Muscle layer of colon (tissue), 2 donors: ENCODE measurements around the gene MFSD2B.

Experiments used
- H3K27ac ChIP-seq: one replicate; pipeline ENCODE4 v1.7.0; 2013; ENCODE audit warnings: low read depth, mild to moderate bottlenecking, low read length, moderate library complexity
- H3K27me3 ChIP-seq, 2 donors: one replicate each; pipeline ENCODE4 v1.7.0; 2013; ENCODE audit warnings: low read length in 2 of 2, mild to moderate bottlenecking in 2 of 2; ENCODE audit not compliant: insufficient read depth in 2 of 2, control insufficient read depth in 1 of 2
- H3K36me3 ChIP-seq: one replicate; pipeline ENCODE4 v1.7.0; 2013; ENCODE audit warnings: mild to moderate bottlenecking, low read length; ENCODE audit not compliant: insufficient read depth
- H3K4me1 ChIP-seq: one replicate; pipeline ENCODE4 v1.7.0; 2013; ENCODE audit warnings: mild to moderate bottlenecking, low read length; ENCODE audit not compliant: insufficient read depth
- H3K4me3 ChIP-seq, 2 donors: one replicate each; pipeline ENCODE4 v1.7.0; 2013; ENCODE audit warnings: low read length in 2 of 2, low read depth in 1 of 2, mild to moderate bottlenecking in 1 of 2, moderate library complexity in 1 of 2
- H3K9ac ChIP-seq: one replicate; pipeline ENCODE4 v1.7.0; 2013; ENCODE audit warnings: low read length
- H3K9me3 ChIP-seq: one replicate; pipeline ENCODE4 v1.7.0; 2013; ENCODE audit warnings: mild to moderate bottlenecking, low read length
- donor health status: abdominal sarcoma.
- donor health status: Adenocarcinoma of cecum.

MFSD2B gene, protein sequence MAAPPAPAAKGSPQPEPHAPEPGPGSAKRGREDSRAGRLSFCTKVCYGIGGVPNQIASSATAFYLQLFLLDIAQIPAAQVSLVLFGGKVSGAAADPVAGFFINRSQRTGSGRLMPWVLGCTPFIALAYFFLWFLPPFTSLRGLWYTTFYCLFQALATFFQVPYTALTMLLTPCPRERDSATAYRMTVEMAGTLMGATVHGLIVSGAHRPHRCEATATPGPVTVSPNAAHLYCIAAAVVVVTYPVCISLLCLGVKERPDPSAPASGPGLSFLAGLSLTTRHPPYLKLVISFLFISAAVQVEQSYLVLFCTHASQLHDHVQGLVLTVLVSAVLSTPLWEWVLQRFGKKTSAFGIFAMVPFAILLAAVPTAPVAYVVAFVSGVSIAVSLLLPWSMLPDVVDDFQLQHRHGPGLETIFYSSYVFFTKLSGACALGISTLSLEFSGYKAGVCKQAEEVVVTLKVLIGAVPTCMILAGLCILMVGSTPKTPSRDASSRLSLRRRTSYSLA

DNA sequence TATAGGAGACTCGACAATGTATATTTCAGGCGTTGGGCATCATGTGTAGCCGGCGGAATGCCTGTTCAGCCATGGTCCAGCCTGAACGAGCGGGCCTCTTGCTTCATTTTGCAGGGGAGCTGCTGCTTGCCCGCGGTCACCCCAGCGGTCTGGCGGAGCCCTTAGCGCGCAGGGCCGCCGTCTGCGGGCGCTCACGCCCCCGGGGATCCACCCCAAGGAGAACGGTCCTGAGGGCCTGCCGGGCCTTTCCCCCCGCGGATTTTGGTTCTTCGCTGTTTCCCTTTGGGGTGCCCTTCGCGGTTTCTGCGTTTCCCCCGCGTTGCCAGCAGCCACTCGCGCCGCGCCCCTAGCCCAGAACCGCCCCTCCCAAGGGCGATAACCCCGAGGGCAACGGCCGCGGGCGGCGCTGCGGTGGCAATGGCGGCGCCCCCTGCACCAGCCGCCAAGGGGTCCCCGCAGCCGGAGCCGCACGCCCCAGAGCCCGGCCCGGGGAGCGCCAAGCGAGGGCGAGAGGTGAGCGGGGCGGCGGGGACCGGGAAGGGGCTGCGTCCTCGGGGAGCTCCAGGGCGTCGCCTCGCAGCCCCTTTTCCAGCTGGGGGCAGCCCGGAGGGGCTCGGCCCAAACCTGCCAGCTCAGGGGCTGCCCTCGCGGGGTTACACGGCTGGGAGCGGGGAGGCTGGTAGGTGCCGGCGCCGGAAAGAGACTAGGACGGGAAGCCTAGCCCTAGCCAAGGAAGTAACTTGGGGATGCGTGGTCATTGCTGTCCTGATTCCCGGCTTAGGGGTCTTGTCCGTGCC is at the start of gene MFSD2B:
TSS of gene MFSD2B (plus strand) at position 406 of the 797 bp plus-strand sequence. CDS start at position 418, 12 bp downstream.
- no peak within 1 kb of the TSS for H3K9ac ChIP-seq

DNA sequence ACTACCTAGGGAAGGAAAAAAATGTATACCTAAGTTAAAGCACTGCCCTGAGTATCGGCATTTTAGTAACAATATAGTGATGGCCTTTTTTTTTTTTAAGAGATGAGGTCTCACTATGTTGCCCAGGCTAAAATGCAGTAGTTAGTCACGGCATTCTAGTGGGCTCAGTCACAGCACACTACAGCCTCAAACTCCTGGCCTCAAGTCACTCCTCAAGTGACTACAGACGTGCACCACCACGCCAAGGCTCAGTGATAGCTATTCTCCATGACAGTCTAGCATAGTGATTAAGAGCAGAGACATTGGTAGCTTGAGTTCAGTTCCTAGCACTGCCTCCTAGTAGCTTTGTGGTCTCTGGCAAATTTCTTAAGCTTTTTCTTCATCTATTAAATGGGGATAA is 42.0 kb upstream of the MFSD2B start:
- Histone ChIP-seq H3K4me3 (no peak overlapping the region), H3K27ac (no peak overlapping the region), H3K27me3 (no peaks in the 10 kb centered on the region), H3K9ac (no peak overlapping the region), H3K36me3 (no peaks in the 10 kb centered on the region), H3K9me3 (no peaks in the 10 kb centered on the region), H3K4me1 (no peaks in the 10 kb centered on the region)

More for the DNA sequence above, at the start of gene MFSD2B:
- Histone ChIP-seq H3K9me3 (no peaks in the 10 kb centered on the region), H3K27ac (no peak within 1 kb of the TSS), H3K4me3 (peak within 1 kb of the TSS; percentile 18 to 45), H3K4me1 (peaks cover 6% of the 10 kb centered on the region), H3K36me3 (no peaks in the 10 kb centered on the region), H3K27me3 (peaks cover 16 to 24% of the 10 kb centered on the region in 2 donors)

DNA sequence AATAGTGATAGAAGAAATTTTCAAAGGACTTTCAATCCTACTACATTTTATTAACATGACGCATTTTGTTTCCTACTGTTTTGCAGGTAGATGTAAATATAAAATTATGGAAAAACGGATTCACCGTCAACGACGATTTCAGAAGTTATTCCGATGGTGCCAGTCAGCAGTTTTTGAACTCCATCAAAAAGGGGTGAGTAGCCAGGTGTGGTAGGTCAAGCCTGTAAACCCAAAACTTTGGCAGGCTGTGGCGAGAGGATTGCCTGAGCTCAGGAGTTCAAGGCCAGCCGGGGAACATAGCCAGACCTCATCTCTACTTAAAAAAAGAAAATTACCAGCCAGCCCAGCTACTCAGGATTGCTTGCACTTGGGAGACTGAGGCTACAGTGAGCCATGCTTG is 33.0 kb upstream of the MFSD2B start:
- H3K27ac ChIP-seq = no peak overlapping the region
- H3K27me3 ChIP-seq = no peaks in the 10 kb centered on the region
- no peak overlapping the region for H3K4me3 ChIP-seq
- no peaks in the 10 kb centered on the region for H3K4me1 ChIP-seq
- no peak overlapping the region for H3K9ac ChIP-seq
- no peaks in the 10 kb centered on the region for H3K9me3 ChIP-seq
- H3K36me3 ChIP-seq = peaks cover 5% of the 10 kb centered on the region

DNA sequence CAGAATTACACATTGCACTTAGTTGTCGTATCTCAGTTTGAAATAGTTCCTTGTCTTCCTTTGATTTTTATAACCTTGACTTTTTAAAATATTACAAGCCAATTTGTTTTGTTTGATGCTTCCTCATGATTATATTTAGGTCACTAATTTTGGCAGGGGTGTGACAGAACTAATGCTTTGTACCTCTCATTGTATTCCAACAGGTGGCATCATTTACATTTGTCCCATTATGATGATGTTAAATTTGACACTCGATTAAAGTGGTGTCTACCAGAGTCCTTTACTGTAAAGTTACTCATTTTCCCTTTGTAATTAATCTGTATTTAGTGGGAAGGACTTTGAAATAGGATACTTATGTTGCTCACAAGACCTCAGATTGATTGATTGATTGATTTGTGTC is 21.5 kb upstream of the MFSD2B start:
- no peak overlapping the region for H3K4me3 ChIP-seq
- no peak overlapping the region for H3K27ac ChIP-seq
- no peak overlapping the region for H3K9ac ChIP-seq
- no peaks in the 10 kb centered on the region for H3K27me3 ChIP-seq
- no peaks in the 10 kb centered on the region for H3K36me3 ChIP-seq
- no peaks in the 10 kb centered on the region for H3K9me3 ChIP-seq
- H3K4me1 ChIP-seq = no peaks in the 10 kb centered on the region

DNA sequence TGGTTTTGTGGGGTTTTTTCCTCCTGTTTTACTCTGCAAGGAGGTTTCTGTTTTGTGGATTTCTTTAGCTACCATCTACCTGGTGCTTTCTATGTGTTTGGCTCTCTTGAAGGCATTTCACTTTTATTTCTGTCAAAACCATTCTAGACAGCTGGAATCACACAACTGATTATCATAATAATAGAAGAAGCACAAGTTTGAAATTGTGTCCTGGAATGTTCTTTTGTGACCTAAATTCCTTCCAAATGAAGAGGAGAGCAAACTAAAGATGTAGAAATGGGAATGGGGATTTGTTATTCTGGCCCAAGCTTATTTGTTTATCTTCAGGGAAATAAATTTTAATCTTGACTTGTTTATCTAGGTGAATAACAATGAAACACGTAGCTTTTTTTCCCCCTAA is 17.0 kb upstream of the MFSD2B start:
- no peak overlapping the region for H3K27ac ChIP-seq
- no peaks in the 10 kb centered on the region for H3K9me3 ChIP-seq
- no peaks in the 10 kb centered on the region for H3K36me3 ChIP-seq
- no peaks in the 10 kb centered on the region for H3K4me1 ChIP-seq
- H3K4me3 ChIP-seq = no peak overlapping the region
- H3K9ac ChIP-seq = no peak overlapping the region
- H3K27me3 ChIP-seq = no peaks in the 10 kb centered on the region

DNA sequence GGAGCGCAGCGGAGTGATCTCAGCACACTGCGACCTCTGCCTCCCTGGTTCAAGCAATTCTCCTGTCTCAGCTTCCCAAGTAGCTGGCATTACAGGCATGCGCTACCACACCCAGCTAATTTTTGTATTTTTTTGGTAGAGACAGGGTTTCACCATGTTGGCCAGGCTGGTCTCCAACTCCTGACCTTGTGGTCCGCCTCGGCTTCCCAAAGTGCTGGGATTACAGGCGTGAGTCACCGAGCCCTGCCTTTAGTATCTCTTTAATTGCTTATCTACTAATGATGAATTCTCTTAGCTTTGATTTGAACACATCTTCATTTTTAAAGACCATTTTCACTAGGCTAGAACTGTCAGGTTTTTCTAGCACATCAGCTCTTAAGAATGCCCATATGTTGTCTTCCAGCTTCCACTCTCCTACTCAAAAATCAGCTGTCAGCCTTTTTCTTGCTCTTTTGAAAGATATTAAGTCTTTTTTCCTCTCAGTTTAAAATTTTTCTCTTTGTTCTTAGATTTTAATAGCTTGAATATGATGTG is 16.1 kb upstream of the MFSD2B start:
- Histone ChIP-seq H3K27ac (no peak overlapping the region), H3K9me3 (no peaks in the 10 kb centered on the region), H3K27me3 (no peaks in the 10 kb centered on the region), H3K4me3 (no peak overlapping the region), H3K4me1 (no peaks in the 10 kb centered on the region), H3K36me3 (no peaks in the 10 kb centered on the region), H3K9ac (no peak overlapping the region)

DNA sequence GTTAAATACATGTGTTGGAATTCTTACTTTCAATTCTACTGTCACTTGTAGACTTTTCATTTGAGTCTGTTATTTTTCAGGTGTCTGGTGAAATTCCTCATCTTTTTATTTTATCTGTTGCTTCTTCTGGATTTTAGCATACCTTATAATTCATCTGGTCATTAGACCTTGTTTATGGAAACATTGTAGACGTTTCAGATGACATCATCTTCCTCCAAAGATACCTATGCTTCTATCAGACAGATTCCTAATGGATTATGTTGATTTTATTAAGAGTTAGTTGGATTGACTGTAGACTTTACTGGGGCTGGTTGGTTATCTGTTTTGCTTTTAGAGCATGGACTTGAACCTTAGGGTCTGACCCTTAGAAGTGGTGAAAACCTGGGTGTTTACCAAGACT is 15.3 kb upstream of the MFSD2B start:
- Histone ChIP-seq H3K9me3 (no peaks in the 10 kb centered on the region), H3K27me3 (no peaks in the 10 kb centered on the region), H3K4me3 (no peak overlapping the region), H3K9ac (no peak overlapping the region), H3K4me1 (no peaks in the 10 kb centered on the region), H3K36me3 (no peaks in the 10 kb centered on the region), H3K27ac (no peak overlapping the region)

DNA sequence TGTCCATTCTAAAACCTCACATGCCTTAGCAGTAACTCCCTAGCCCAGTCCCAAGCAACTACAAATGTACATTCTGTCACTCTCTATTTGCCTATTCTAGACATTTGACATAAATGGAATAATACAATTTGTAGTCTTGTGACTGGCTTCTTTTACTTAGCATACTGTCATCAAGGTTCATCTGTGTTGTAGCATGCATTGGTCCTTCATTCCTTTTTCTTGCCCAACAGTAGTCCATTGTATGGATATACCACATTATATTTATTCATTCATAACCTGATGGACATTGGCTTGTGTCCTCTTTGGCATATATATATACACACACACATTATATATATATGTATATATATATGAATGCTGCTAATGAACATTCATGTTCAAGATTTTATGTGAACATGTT is 2.2 kb upstream of the MFSD2B start:
- H3K9me3 ChIP-seq = no peaks in the 10 kb centered on the region
- H3K36me3 ChIP-seq = no peaks in the 10 kb centered on the region
- no peak overlapping the region for H3K27ac ChIP-seq
- peaks cover 16 to 24% of the 10 kb centered on the region in 2 donors for H3K27me3 ChIP-seq
- H3K9ac ChIP-seq = no peak overlapping the region
- no peak overlapping the region for H3K4me3 ChIP-seq
- peaks cover 6% of the 10 kb centered on the region for H3K4me1 ChIP-seq

DNA sequence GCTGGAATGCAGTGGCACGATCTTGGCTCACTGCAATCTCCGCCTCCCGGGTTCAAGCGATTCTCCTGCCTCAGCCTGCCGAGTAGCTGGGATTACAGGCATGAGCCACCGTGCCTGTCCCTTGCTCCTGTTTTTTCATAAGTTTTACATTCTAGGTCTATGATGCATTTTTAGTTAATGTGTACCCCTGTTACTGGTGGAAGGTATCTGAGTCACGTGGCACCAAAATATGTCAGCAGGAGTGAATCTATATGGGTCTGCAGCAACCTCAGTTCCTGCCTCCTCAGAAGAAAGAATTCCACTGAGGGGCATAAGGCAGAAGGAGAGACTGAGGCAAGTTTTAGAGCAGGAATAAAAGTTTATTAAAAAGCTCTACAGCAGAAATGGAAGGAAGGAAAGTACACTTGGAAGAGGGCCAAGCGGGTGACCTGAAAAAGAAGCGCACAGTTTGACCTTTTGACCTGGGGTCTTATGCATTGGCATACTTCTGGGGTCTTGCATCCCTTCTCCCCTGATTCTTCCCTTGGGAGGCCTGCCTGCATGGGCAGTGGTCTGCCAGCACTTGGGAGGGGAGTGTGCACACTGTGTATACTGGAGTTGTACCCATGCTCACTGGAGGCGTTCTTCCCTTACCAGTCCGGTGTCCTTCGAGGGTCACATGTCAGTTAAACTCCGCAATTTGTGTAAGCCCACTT is 1.1 kb upstream of the MFSD2B start:
- peaks cover 16 to 24% of the 10 kb centered on the region in 2 donors for H3K27me3 ChIP-seq
- H3K4me3 ChIP-seq = no peak overlapping the region
- H3K27ac ChIP-seq = no peak overlapping the region
- H3K36me3 ChIP-seq = no peaks in the 10 kb centered on the region
- peaks cover 6% of the 10 kb centered on the region for H3K4me1 ChIP-seq
- H3K9me3 ChIP-seq = no peaks in the 10 kb centered on the region
- no peak overlapping the region for H3K9ac ChIP-seq

DNA sequence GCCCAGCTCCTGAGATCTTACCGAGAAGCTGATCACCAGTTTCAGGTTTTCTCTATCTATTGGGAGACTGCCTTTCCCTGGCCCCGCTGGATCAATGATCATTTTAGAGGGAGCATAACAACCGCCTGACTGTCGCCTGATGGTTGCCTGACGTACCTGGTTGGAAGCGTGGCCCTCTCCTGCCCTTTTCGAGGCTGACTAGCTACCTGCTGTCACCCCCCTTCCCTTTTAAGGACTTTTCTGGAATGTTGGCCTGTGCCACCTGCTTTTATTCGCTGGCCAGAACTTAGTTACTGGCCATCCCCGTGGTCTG is 562 bp upstream of the MFSD2B start:
- peaks cover 6% of the 10 kb centered on the region for H3K4me1 ChIP-seq
- H3K9me3 ChIP-seq = no peaks in the 10 kb centered on the region
- no peaks in the 10 kb centered on the region for H3K36me3 ChIP-seq
- H3K4me3 ChIP-seq = peak overlapping the region; percentile 18 to 45
- H3K27ac ChIP-seq = no peak overlapping the region
- no peak overlapping the region for H3K9ac ChIP-seq
- peaks cover 16 to 24% of the 10 kb centered on the region in 2 donors for H3K27me3 ChIP-seq
